Liver (tissue), 9 donors: Measurements from ENCODE around the gene PITPNM1. TPM values are rescaled to one million over a fixed set of nuclear protein-coding genes. Genes with fewer than 3 reads are reported as not detected.

Experiments used
- DNase-seq: peaks from one replicate; pipeline ENCODE4 v3.0.0-alpha.2; 2017; ENCODE audit warnings: low spot score
- H3K27ac ChIP-seq, 2 donors: one replicate each; pipeline ENCODE4 v1.7.0; 2013; ENCODE audit warnings: inconsistent platforms in 2 of 2, low read length in 2 of 2, control low read depth in 1 of 2, low read depth in 1 of 2, mild to moderate bottlenecking in 1 of 2
- H3K27me3 ChIP-seq, 4 donors: one replicate each; pipeline versions ENCODE4 v1.6.1 to v1.7.0; 2013; ENCODE audit warnings: low read length in 3 of 4, inconsistent platforms in 1 of 4, mild to moderate bottlenecking in 1 of 4, moderate library complexity in 1 of 4; ENCODE audit not compliant: control insufficient read depth in 4 of 4, insufficient read depth in 4 of 4
- H3K36me3 ChIP-seq, 4 donors: one replicate each; pipeline versions ENCODE4 v1.6.1 to v1.7.0; 2013; ENCODE audit warnings: low read length in 3 of 4, mild to moderate bottlenecking in 3 of 4, low read depth in 1 of 4, moderate library complexity in 1 of 4; ENCODE audit not compliant: control insufficient read depth in 4 of 4, insufficient read depth in 3 of 4
- H3K4me1 ChIP-seq, 4 donors: one replicate each; pipeline versions ENCODE4 v1.6.1 to v1.7.0; 2013; ENCODE audit warnings: low read length in 3 of 4, mild to moderate bottlenecking in 3 of 4, moderate library complexity in 1 of 4; ENCODE audit not compliant: control insufficient read depth in 4 of 4, insufficient read depth in 4 of 4
- H3K4me3 ChIP-seq, 3 donors: one replicate each; pipeline versions ENCODE4 v1.6.1 to v1.7.0; 2013; ENCODE audit warnings: low read length in 3 of 3, control low read depth in 1 of 3, low read depth in 1 of 3, mild to moderate bottlenecking in 1 of 3
- H3K9ac ChIP-seq, 2 donors: one replicate each; pipeline ENCODE4 v1.7.0; 2013; ENCODE audit warnings: low read length in 2 of 2, mild to moderate bottlenecking in 2 of 2, moderate library complexity in 2 of 2, control low read depth in 1 of 2, low read depth in 1 of 2
- H3K9me3 ChIP-seq, 4 donors: one replicate each; pipeline versions ENCODE4 v1.6.1 to v1.7.0; 2013; ENCODE audit warnings: low read length in 3 of 4; ENCODE audit not compliant: control insufficient read depth in 4 of 4
- CTCF ChIP-seq: fragments of 150-350 bp; IDR thresholded peaks from 2 replicates; pipeline ENCODE4 v1.5.1; 2017; ENCODE audit warnings: improper control_type of control experiment, low read depth, low read length; ENCODE audit not compliant: missing input control
- EGR1 ChIP-seq, 2 donors: IDR thresholded peaks; 2 replicates each; pipeline ENCODE4 v1.6.1; 2016 to 2018; ENCODE audit warnings: antibody characterized with exemption in 2 of 2, low read depth in 2 of 2
- FOXA1 ChIP-seq: IDR thresholded peaks from 2 replicates; pipeline ENCODE4 v1.6.1; 2016; ENCODE audit warnings: antibody characterized with exemption
- FOXA2 ChIP-seq: IDR thresholded peaks from 2 replicates; pipeline ENCODE4 v1.6.1; 2016; ENCODE audit warnings: antibody characterized with exemption
- GABPA ChIP-seq, 2 donors: IDR thresholded peaks in 1 of 2; conservative IDR thresholded peaks in 1 of 2; 2 replicates each; pipeline ENCODE4 v1.6.1; 2016; ENCODE audit warnings: antibody characterized with exemption in 2 of 2, mild to moderate bottlenecking in 1 of 2, moderate library complexity in 1 of 2
- HNF4A ChIP-seq, 2 donors: conservative IDR thresholded peaks; 2 replicates each; pipeline ENCODE4 v1.6.1; 2016; ENCODE audit warnings: antibody characterized with exemption in 2 of 2, mild to moderate bottlenecking in 2 of 2
- JUND ChIP-seq, 2 donors: IDR thresholded peaks; 2 replicates each; pipeline ENCODE4 v1.6.1; 2016; ENCODE audit warnings: antibody characterized with exemption in 2 of 2
- MAX ChIP-seq: IDR thresholded peaks from 2 replicates; pipeline ENCODE4 v1.6.1; 2016; ENCODE audit warnings: antibody characterized with exemption
- NR2F2 ChIP-seq: IDR thresholded peaks from 2 replicates; pipeline ENCODE4 v1.6.1; 2016; ENCODE audit warnings: antibody characterized with exemption
- RAD21 ChIP-seq, 2 donors: IDR thresholded peaks; 2 replicates each; pipeline ENCODE4 v1.6.1; 2016; ENCODE audit warnings: antibody characterized with exemption in 2 of 2, mild to moderate bottlenecking in 2 of 2
- RXRA ChIP-seq, 2 donors: IDR thresholded peaks; 2 replicates each; pipeline ENCODE4 v1.6.1; 2017 to 2018; ENCODE audit warnings: antibody characterized with exemption in 2 of 2, mild to moderate bottlenecking in 1 of 2
- SP1 ChIP-seq: IDR thresholded peaks from 2 replicates; pipeline ENCODE4 v1.6.1; 2018; ENCODE audit warnings: antibody characterized with exemption, mild to moderate bottlenecking
- TAF1 ChIP-seq: conservative IDR thresholded peaks from 2 replicates; pipeline ENCODE4 v1.6.1; 2016; ENCODE audit warnings: antibody characterized with exemption, mild to moderate bottlenecking
- YY1 ChIP-seq: IDR thresholded peaks from 2 replicates; pipeline ENCODE4 v1.6.1; 2016; ENCODE audit warnings: antibody characterized with exemption, mild to moderate bottlenecking
- ZBTB33 ChIP-seq: IDR thresholded peaks from 2 replicates; pipeline ENCODE4 v1.6.1; 2016; ENCODE audit warnings: antibody characterized with exemption
- WGBS: extraction: QIAGEN DNeasy Blood & Tissue Kit; methylation state at CpG from one replicate; pipeline ENCODE4 v1.1.7; 2013; 5-methylcytosine and 5-hydroxymethylcytosine counted together
- polyA plus RNA-seq, 2 donors: library from polyadenylated mRNA; stranded (reverse) in 1 of 2; unstranded in 1 of 2; fragments of 200-250 nt in 1 of 2; fragments of >200 nt in 1 of 2; fragmentation: Nextera tagmentation in 1 of 2; extraction: Ambion mirVana in 1 of 2; gene quantifications; one replicate each; pipeline versions ENCODE4 v1.2.1 to v1.2.3, GENCODE V29; 2013 to 2015
- total RNA-seq, 2 donors: library from RNA; depleted of rRNA; stranded (reverse); fragments of >200 nt; gene quantifications; one replicate each; pipeline ENCODE4 v1.2.3, GENCODE V29; 2014
- TF ChIP-seq, protein P1 (sequence below): IDR thresholded peaks from 2 replicates; pipeline ENCODE4 v1.6.1; 2016; ENCODE audit warnings: antibody characterized with exemption, mild to moderate bottlenecking
- TF ChIP-seq, protein P2 (sequence below): IDR thresholded peaks from 2 replicates; pipeline ENCODE4 v1.6.1; 2016; ENCODE audit warnings: antibody characterized with exemption
- donor health status: healthy.
- donor health status: healthy.
- donor health status: healthy.
- donor health status: healthy.
- donor health status: healthy.

Gene PITPNM1
- total and polyA plus RNA-seq, 4 donors = 1.3 to 9.3 (median 5.1) TPM

GRCh38 chr11:67500831-67501715 lies 4.1 kb downstream of the PITPNM1 start:
- H3K27me3 ChIP-seq = no peaks in the 10 kb centered on the region
- 95% methylated on average over 9 of the region's 9 CpGs for WGBS
- TF ChIP-seq, protein P1, sequence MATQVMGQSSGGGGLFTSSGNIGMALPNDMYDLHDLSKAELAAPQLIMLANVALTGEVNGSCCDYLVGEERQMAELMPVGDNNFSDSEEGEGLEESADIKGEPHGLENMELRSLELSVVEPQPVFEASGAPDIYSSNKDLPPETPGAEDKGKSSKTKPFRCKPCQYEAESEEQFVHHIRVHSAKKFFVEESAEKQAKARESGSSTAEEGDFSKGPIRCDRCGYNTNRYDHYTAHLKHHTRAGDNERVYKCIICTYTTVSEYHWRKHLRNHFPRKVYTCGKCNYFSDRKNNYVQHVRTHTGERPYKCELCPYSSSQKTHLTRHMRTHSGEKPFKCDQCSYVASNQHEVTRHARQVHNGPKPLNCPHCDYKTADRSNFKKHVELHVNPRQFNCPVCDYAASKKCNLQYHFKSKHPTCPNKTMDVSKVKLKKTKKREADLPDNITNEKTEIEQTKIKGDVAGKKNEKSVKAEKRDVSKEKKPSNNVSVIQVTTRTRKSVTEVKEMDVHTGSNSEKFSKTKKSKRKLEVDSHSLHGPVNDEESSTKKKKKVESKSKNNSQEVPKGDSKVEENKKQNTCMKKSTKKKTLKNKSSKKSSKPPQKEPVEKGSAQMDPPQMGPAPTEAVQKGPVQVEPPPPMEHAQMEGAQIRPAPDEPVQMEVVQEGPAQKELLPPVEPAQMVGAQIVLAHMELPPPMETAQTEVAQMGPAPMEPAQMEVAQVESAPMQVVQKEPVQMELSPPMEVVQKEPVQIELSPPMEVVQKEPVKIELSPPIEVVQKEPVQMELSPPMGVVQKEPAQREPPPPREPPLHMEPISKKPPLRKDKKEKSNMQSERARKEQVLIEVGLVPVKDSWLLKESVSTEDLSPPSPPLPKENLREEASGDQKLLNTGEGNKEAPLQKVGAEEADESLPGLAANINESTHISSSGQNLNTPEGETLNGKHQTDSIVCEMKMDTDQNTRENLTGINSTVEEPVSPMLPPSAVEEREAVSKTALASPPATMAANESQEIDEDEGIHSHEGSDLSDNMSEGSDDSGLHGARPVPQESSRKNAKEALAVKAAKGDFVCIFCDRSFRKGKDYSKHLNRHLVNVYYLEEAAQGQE = no peak
- TF ChIP-seq HNF4A (conservative IDR thresholded peaks at IDR 0.05) = no peak

GRCh38 chr11:67500484-67500821 lies 4.7 kb downstream of the PITPNM1 start:
- no peaks in the 10 kb centered on the region for H3K27me3 ChIP-seq
- no peak overlapping the region for H3K27ac ChIP-seq
- 98% methylated on average over 1 of the region's 1 CpG for WGBS
- no peak overlapping the region for H3K9ac ChIP-seq
- no peak overlapping the region for H3K4me3 ChIP-seq
- H3K9me3 ChIP-seq = no peaks in the 10 kb centered on the region
- no peak for TF ChIP-seq CTCF
- TF ChIP-seq, protein P2, sequence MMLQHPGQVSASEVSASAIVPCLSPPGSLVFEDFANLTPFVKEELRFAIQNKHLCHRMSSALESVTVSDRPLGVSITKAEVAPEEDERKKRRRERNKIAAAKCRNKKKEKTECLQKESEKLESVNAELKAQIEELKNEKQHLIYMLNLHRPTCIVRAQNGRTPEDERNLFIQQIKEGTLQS = no peak
- no peak for TF ChIP-seq FOXA1
- TF ChIP-seq ZBTB33 = no peak
- no peak for TF ChIP-seq YY1
- TF ChIP-seq MAX = no peak
- TF ChIP-seq RAD21 (IDR thresholded peaks at IDR 0.05) = no peak
- TF ChIP-seq RXRA (IDR thresholded peaks at IDR 0.05) = no peak
- no peak for TF ChIP-seq GABPA (IDR thresholded peaks at IDR 0.05 in 1 of 2, conservative IDR thresholded peaks at IDR 0.05 in 1 of 2)
- TF ChIP-seq JUND (IDR thresholded peaks at IDR 0.05) = no peak
- TF ChIP-seq TAF1 = no peak
- TF ChIP-seq NR2F2 = no peak
- no peak for TF ChIP-seq FOXA2
- no peak for TF ChIP-seq HNF4A (conservative IDR thresholded peaks at IDR 0.05)
- TF ChIP-seq, protein P1 = no peak
- no peak for TF ChIP-seq SP1
- no peak for TF ChIP-seq EGR1 (IDR thresholded peaks at IDR 0.05; ENCODE audit: low read depth in 2 of 2)
- H3K36me3 ChIP-seq = peaks cover 0 to 6% (median 1%) of the 10 kb centered on the region in 4 donors
- no peak for DNase-seq
- peaks cover 4 to 16% (median 7%) of the 10 kb centered on the region in 4 donors for H3K4me1 ChIP-seq

More at GRCh38 chr11:67500831-67501715, 4.1 kb downstream of the PITPNM1 start:
- Histone ChIP-seq H3K27ac (no peak overlapping the region), H3K9ac (no peak overlapping the region), H3K4me3 (no peak overlapping the region), H3K4me1 (peaks cover 4 to 22% (median 10%) of the 10 kb centered on the region in 4 donors), H3K9me3 (no peaks in the 10 kb centered on the region), H3K36me3 (peaks cover 0 to 2% (median 1%) of the 10 kb centered on the region in 4 donors)
- no peak for DNase-seq
